AG09319 (cell line): ENCODE data around the gene CDS2.

Experiments used
- DNase-seq: peaks from one replicate; pipeline ENCODE4 v3.0.0-alpha.2; 2010; ENCODE audit warnings: low read depth; ENCODE audit errors: extremely low read depth
- CTCF ChIP-seq: IDR thresholded peaks from 2 replicates; pipeline ENCODE4 v1.5.1; 2011; ENCODE audit warnings: low read depth, mild to moderate bottlenecking, inconsistent platforms, low read length, moderate library complexity

Gene CDS2

DNA sequence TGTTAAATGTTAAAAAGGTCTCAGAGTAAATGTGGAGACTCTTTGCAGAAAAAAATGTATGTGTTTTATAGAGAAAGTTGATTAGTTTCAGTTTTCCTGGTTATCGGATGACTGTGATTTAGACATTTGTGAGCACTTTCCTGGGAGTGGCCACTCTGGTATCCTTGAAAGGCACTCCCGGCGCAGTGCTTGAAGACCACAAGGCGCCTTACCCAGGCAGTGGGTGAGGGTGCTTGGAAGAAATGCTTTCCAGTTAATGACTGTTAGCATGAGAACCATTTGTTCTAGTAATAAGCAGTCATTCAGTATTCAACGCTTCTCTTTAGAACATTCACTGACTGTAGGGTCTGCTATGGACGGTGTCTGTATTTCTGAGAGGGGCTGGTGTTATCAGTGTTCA is 7.2 kb downstream of the CDS2 start:
- DNase-seq = no peak
- TF ChIP-seq CTCF = no peak

- TF ChIP-seq CTCF = no peak
- no peak for DNase-seq
These were observed 8.7 kb downstream of the CDS2 start for GRCh38 chr20:5135363-5136012.

- TF ChIP-seq CTCF = no peak
- no peak for DNase-seq
These were observed 9.3 kb downstream of the CDS2 start for GRCh38 chr20:5136096-5136495.

- no peak for DNase-seq
- TF ChIP-seq CTCF = no peak
These were observed 13.4 kb downstream of the CDS2 start for GRCh38 chr20:5140195-5140594.

DNA sequence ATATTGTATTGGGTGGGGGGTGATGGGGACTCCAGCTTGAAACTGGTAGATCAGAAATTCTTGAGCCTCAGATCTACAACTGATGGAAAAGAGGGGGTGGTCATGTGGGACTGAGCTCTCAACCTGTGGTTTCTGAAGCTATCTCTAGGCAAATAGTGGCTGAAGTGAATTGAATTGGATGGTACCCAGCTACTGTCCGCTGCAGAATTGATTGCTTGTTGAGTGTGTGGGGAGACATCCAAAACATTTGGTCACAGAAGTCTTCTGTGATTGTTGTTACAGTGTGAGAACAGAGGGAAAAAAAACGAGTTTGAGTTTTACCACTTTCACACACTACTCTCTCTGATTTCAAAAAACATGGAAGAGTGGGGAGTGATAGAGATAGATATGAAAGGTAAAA is 14.8 kb downstream of the CDS2 start:
- no peak for TF ChIP-seq CTCF
- DNase-seq = no peak

DNA sequence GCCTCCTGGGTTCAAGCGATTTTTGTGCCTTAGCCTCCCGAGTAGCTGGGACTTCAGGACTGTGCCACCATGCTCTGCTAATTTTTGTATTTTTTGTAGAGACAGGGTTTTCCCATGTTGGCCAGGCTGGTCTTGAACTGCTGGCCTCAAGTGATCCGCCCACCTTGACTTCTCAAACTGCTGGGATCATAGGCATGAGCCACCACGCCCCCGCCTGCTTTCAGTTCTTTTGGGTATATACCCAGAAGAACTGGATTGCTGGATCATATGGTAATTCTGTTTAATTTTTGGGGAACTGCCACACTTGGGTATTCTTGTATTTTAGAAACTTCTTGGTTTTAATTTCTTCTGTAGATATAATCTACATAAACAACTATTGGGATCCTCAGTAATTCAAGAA is 17.0 kb downstream of the CDS2 start:
- DNase-seq = no peak
- TF ChIP-seq CTCF = no peak

GRCh38 chr20:5145365-5146098 is 18.7 kb downstream of the CDS2 start:
- DNase-seq = no peak
- no peak for TF ChIP-seq CTCF
